Lower leg skin (tissue), 3 donors: Measurements from ENCODE around the gene SIRT5.

ENCODE experiments used
- CTCF ChIP-seq, 3 donors: fragments of 450-650 bp; IDR thresholded peaks; one replicate each; pipeline ENCODE4 v1.5.1; 2016; ENCODE audit warnings: antibody characterized with exemption in 3 of 3, mild to moderate bottlenecking in 3 of 3, moderate library complexity in 2 of 3
- POLR2A ChIP-seq, 2 donors: fragments of 450-650 bp; IDR thresholded peaks; one replicate each; pipeline ENCODE4 v1.6.1; 2016 to 2017; ENCODE audit warnings: antibody characterized with exemption in 2 of 2, mild to moderate bottlenecking in 1 of 2, moderate library complexity in 1 of 2

- TF ChIP-seq CTCF (IDR thresholded peaks at IDR 0.05) (no peak), POLR2A (IDR thresholded peaks at IDR 0.05) (no peak)
Observed at GRCh38 chr6:13561624-13562267, 12.7 kb upstream of the SIRT5 start.
